PFSK-1 (cell line): ENCODE data around the gene CCDC188.

Source experiments
- FOXP2 ChIP-seq: optimal IDR thresholded peaks from 2 replicates; pipeline ENCODE3; 2011; ENCODE audit warnings: borderline replicate concordance, control low read depth, inconsistent platforms; ENCODE audit not compliant: insufficient read depth; ENCODE audit errors: extremely low read length, extremely low read depth
- POLR2AphosphoS5 ChIP-seq: IDR thresholded peaks from 2 replicates; pipeline ENCODE4 v1.6.1; 2012; ENCODE audit warnings: low read depth, mild to moderate bottlenecking, control low read depth, low read length, moderate library complexity
- SIN3A ChIP-seq: IDR thresholded peaks from 2 replicates; pipeline ENCODE4 v1.6.1; 2012; ENCODE audit warnings: mild to moderate bottlenecking, low read length, moderate library complexity, borderline replicate concordance; ENCODE audit not compliant: insufficient read depth
- TAF1 ChIP-seq: IDR thresholded peaks from 2 replicates; pipeline ENCODE4 v1.6.1; 2012; ENCODE audit warnings: low read length, control low read depth, borderline replicate concordance; ENCODE audit not compliant: insufficient read depth
- TF ChIP-seq, protein P1 (sequence below), 2 experiments: IDR thresholded peaks; 2 replicates each; pipeline versions ENCODE4 v1.6.1 to v1.8.0; 2011 to 2012; ENCODE audit warnings: low read depth in 2 of 2, low read length in 2 of 2, control low read depth in 1 of 2, inconsistent platforms in 1 of 2, mild to moderate bottlenecking in 1 of 2, moderate library complexity in 1 of 2; ENCODE audit not compliant: insufficient read depth in 1 of 2

The CCDC188 gene

DNA sequence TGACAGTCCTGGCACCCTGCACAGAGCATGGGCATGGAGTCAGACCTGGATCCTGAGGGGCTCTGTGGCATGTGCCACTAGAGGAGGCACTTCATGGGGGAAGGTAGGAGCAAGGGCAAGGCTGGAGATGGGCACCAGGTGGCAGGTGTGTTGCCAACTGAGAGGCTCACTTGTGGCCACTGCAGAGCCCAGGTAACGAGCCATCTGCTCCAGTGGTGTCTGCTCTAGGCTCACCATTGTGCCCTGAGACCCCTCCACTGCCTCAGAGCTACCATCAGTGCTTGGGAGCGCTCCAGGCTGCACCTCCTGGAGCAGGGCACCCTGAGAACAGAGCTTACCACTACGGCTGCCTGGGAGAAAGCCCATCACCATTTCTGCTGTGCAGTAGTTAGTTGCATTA lies 20.5 kb downstream of the CCDC188 start:
- TF ChIP-seq FOXP2: no peak
- TF ChIP-seq TAF1: no peak
- TF ChIP-seq, protein P1, sequence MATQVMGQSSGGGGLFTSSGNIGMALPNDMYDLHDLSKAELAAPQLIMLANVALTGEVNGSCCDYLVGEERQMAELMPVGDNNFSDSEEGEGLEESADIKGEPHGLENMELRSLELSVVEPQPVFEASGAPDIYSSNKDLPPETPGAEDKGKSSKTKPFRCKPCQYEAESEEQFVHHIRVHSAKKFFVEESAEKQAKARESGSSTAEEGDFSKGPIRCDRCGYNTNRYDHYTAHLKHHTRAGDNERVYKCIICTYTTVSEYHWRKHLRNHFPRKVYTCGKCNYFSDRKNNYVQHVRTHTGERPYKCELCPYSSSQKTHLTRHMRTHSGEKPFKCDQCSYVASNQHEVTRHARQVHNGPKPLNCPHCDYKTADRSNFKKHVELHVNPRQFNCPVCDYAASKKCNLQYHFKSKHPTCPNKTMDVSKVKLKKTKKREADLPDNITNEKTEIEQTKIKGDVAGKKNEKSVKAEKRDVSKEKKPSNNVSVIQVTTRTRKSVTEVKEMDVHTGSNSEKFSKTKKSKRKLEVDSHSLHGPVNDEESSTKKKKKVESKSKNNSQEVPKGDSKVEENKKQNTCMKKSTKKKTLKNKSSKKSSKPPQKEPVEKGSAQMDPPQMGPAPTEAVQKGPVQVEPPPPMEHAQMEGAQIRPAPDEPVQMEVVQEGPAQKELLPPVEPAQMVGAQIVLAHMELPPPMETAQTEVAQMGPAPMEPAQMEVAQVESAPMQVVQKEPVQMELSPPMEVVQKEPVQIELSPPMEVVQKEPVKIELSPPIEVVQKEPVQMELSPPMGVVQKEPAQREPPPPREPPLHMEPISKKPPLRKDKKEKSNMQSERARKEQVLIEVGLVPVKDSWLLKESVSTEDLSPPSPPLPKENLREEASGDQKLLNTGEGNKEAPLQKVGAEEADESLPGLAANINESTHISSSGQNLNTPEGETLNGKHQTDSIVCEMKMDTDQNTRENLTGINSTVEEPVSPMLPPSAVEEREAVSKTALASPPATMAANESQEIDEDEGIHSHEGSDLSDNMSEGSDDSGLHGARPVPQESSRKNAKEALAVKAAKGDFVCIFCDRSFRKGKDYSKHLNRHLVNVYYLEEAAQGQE (IDR thresholded peaks at IDR 0.05; ENCODE audit: insufficient read depth in 1 of 2, low read depth in 2 of 2, low read length in 2 of 2): no peak

DNA sequence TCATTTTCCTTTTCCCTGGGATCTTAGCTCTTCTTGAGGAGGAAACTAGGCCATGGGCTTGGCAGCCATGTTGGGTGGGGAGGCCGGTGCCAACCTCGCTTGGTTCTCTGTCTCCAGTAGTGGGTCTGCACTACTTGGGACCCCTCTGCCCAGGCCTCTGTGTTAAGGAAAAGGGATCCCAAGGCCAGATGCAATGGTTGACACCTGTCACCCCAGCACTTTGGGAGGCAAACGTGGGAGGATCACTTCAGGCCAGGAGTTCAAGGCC lies 21.2 kb downstream of the CCDC188 start:
- TF ChIP-seq, protein P1 (IDR thresholded peaks at IDR 0.05; ENCODE audit: insufficient read depth in 1 of 2, low read depth in 2 of 2, low read length in 2 of 2): no peak
- TF ChIP-seq SIN3A (no peak), TAF1 (no peak), POLR2AphosphoS5 (no peak), FOXP2 (no peak)

DNA sequence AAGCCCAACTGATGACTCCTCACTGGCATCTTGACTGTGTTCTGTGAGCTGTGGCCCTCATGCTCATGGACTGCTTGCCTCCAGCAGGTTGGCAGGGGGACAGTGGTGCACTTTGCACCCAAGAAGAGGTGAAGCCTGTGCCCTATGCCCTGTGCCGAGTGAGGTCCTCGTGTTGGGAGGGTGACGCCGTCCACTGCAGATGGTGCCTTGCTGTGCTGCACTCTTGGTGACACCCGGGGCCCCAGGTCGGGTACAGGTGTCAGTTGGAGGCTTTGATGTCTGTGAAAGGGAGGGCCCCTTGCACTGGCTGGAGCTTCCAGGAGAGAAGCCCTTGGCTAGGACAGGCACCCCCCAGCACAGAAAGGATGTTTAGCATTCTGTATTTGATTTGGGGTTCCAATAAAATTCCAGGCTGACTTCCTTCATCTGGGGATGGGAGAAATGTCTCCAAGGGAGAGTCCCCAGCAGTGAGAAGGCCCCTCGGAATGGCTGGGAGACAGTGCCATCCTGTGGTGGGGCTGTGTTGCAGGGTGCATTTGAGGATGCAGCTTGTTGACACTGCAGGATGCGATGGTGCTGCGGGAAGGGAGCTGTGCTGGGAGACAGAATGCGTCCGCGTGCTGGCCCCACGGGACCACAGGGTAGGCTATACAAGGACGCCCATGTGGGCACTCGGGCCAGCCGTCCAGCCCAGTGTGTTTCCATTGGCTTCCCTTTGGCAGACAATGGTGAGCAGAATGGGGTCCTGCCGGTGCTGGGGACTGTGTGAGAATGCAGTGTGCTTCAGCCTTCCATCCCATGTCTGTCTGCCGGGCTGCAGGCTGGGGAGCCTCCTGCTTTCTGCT lies 21.7 kb downstream of the CCDC188 start:
- peak; percentile 86 for TF ChIP-seq FOXP2
- TF ChIP-seq, protein P1 (IDR thresholded peaks at IDR 0.05; ENCODE audit: insufficient read depth in 1 of 2, low read depth in 2 of 2, low read length in 2 of 2): no peak

DNA sequence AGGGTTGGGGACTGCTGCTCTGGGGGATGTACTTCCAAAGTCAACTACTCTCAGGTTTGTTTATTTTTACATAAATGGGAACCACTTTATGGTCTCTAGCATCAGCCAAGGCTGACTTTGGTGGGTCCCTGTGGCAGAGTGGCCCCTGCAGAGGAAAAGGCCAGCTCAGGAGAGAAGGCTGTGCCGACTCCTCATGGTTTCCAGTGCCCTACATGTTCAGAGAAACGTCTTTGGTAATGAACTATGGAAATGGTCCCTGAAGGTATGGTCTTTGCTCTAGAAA lies 22.3 kb downstream of the CCDC188 start:
- TF ChIP-seq, protein P1 (IDR thresholded peaks at IDR 0.05; ENCODE audit: insufficient read depth in 1 of 2, low read depth in 2 of 2, low read length in 2 of 2): no peak
- TF ChIP-seq FOXP2 (no peak), POLR2AphosphoS5 (no peak), SIN3A (no peak), TAF1 (no peak)
